OCI-LY7 (cell line): ENCODE data around the gene PODXL.

Experiments used
- CTCF ChIP-seq: fragments of 200-600 bp; sonication (generic); conservative IDR thresholded peaks from 2 replicates; pipeline ENCODE4 v1.5.1; 2014; ENCODE audit warnings: mild to moderate bottlenecking, antibody characterized with exemption, low read length, moderate library complexity, mixed read lengths
- EZH2phosphoT487 ChIP-seq: fragments of 200-600 bp; sonication (generic); IDR thresholded peaks from 2 replicates; pipeline ENCODE4 v1.6.1; 2018; ENCODE audit warnings: low read depth, borderline replicate concordance, mild to moderate bottlenecking, mixed run types, antibody characterized with exemption, low read length, moderate library complexity, mixed read lengths

GRCh38 chr7:131602994-131603372, 46.6 kb upstream of the PODXL start:
- TF ChIP-seq CTCF = no peak
- no peak for TF ChIP-seq EZH2phosphoT487
